C4-2B (cell line): Measurements from ENCODE around the gene DSCAM.

Source experiments
- CTCF ChIP-seq: fragments of 450-650 bp; conservative IDR thresholded peaks from 2 replicates; pipeline ENCODE4 v1.5.1; 2017; ENCODE audit warnings: mild to moderate bottlenecking
- ZFX ChIP-seq: fragments of 450-650 bp; IDR thresholded peaks from 2 replicates; pipeline ENCODE4 v1.6.1; 2017

DNA sequence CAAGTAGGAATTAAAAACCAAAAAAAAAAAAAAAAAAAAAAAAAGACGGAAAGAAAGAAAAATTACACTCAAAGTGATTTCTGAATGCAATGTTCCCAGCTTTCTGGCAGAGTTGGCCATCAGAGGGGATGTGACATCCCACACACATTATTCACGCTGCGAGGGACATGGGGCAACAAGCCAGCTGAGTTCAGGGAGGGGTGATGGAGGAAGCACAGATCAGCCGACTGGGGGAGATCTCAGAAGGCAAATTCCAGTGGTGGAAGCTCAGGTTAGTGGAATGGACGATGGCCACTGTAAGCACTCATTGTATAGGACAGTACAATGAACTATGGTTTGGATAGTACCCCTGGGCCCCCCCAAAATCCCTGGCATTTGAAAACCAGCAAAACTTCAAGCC is 667.8 kb downstream of the DSCAM start:
- TF ChIP-seq CTCF (no peak), ZFX (no peak)
